HG03521 (cell line): ENCODE results near the gene PREX1.

Experiments
- ATAC-seq: cut with Tn5 transposase; IDR thresholded peaks from one replicate; pipeline ENCODE4 v1.9.1; 2021; ENCODE audit warnings: mild to moderate bottlenecking, moderate library complexity; ENCODE audit not compliant: unreplicated experiment

The PREX1 gene

GRCh38 chr20:48644286-48644828 is 183.4 kb downstream of the PREX1 start:
- ATAC-seq, result no peak

DNA sequence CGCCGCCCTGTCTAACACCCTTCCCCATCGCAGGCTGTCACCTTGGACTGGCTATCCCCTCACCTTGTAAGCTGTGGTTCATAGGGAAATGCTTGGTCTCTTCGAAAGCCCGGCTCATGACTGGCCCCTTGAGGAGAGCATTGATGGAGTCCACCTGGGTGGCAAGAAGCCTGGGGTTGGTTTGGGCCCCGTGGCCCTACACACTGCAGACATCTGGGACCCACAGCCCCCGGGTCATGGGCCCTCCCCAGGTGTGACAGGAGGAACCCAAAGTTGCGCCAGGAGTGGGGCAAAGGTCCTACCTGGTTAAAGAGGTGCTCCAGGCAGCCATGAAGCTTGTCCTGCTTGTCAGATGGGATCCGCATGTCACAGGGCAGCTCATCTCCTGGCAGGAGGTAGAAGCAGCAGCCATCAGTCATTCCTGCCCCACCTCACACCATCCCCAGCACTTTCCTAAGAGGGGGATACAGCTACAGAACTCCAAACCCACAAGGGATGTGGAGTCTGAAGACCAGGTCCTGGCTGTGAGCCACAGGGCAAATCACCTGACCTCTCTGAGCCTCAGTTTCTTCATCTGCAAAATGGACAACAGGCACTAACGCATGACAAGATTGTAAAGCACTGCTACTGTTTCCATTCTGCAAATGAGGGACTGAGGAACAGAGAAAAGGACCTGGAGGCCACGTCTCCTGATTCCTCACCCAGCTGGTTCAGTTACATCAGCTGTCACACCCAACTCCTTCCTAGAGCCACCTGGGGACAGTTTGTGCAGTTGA is 185.5 kb downstream of the PREX1 start:
- ATAC-seq, result no peak

GRCh38 chr20:48640871-48641270 is 186.9 kb downstream of the PREX1 start:
- ATAC-seq, result no peak

DNA sequence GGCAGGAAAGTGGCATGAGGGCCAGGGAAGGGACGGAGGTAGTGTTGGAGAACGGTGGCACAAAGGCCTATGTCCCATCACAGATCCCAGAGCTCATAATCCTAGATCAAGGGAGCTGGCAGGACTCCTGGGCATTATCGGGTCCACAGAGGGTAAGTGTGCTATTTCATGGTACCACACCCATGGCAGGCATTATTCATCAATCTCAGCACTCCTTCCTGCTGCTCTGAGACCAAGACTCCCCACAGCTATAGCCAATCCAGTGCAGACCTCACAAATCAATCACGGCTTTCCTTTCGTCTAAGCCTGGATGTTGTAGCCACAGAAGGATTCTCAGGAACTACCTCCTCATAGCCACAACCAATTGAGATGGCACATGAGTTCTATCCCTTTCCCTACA is 187.9 kb downstream of the PREX1 start:
- ATAC-seq, result no peak

DNA sequence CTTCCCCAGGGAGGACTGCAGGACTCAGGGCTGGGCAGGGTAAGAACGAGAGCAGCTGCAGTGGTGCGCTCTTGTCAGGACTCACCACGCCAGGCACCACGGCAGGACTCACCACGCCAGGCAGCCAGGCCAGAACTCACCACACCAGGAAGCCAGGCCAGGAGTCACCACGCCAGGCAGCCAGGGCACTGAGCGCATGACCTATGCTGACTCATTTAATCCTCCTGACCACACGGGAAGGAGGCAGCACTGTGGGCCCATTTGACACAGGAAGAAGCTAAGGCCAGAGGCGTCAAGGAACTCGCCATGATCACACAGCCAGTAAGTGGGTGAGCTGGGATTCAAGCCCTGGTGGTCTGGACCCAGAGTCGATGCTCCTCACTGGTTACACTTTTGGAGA is 189.3 kb downstream of the PREX1 start:
- no peak for ATAC-seq

DNA sequence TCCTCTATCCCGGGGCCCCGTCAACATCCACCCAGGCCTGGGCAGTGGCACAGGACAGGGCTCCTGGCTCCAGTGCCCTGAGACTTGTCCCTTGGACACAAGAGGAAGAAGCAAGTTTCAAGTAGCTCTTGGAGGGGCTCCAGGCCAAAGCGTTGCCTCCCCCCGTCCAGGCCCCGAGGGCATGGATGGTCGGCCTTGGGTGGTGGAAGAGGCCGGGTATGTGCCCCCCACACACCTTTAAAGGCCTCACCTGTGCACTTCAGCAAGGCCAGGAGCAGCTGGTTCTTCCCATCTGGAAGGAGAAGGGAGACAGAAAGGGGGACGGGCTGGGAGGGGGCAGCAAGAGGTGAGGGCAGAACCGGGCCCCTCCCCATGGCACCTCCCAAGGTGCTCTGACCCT is 190.3 kb downstream of the PREX1 start:
- no peak for ATAC-seq

GRCh38 chr20:48636301-48636700 is 191.5 kb downstream of the PREX1 start:
- no peak for ATAC-seq

GRCh38 chr20:48635791-48636267 is 192.0 kb downstream of the PREX1 start:
- no peak for ATAC-seq

GRCh38 chr20:48635361-48635760 is 192.4 kb downstream of the PREX1 start:
- no peak for ATAC-seq

GRCh38 chr20:48634641-48635040 is 193.2 kb downstream of the PREX1 start:
- no peak for ATAC-seq

DNA sequence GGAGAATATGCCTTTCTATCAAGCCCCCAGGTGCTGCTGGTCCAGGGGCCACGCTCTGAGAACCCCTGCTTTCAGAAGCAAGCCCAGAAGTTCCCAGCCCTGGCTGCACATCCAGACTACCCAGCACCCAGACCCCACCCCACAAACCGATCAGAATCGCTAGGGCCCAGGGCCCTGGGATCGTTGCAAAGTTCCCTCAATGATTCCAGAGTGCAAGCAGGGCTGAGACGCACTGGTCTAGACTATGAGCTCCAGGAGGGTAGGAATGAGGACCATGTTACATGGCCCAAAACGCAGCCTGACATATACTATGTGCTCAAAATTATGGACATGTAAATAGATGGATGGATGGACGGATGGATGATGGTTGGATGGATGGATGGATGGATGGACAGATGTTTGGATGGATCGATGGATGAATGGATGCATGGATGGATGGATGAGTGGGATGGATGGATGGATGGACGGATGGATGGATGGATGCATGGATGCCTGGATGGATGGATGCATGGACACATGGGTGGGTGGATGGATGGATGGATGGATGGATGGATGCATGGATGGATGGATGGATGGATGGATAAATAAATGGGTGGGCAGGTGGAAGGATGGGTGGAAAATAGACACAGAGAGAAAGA is 194.1 kb downstream of the PREX1 start:
- ATAC-seq, result no peak

DNA sequence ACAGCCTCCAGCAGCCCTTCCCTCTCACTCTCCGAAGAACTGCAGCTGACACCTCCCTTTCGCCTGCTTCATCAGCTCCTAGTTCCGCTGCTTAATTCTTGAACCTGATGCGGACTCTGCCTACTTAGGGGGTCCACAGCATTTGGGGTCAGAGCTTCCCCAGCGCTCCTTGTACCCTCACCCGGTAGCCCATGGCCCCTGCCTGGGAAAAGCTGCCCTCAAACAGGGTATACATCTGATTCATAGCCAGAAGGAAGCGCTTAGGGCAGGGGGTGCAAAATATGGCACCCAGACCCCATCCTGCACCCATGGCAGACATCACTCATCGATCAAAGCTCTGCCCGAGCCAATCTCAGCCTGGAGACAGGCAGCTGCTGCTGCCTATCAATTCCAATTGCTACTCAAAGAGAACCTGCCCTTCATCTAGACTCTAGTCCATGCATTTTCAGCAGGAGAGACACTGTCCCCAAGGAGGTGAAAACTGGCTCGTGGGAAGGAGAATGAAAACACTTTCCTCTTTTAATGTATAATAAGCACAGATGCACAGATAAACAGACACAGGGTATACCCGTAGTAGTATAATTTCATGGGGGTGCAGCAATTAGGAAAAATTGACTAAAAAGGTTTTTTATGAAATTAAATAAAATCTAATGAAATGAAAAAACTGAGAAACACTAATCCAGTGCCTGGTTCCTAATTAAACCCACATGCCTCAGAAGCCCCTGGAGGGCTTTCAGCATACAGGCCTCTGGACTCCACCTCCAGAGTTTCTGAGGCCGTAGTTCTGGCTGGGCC is 194.8 kb downstream of the PREX1 start:
- no peak for ATAC-seq

DNA sequence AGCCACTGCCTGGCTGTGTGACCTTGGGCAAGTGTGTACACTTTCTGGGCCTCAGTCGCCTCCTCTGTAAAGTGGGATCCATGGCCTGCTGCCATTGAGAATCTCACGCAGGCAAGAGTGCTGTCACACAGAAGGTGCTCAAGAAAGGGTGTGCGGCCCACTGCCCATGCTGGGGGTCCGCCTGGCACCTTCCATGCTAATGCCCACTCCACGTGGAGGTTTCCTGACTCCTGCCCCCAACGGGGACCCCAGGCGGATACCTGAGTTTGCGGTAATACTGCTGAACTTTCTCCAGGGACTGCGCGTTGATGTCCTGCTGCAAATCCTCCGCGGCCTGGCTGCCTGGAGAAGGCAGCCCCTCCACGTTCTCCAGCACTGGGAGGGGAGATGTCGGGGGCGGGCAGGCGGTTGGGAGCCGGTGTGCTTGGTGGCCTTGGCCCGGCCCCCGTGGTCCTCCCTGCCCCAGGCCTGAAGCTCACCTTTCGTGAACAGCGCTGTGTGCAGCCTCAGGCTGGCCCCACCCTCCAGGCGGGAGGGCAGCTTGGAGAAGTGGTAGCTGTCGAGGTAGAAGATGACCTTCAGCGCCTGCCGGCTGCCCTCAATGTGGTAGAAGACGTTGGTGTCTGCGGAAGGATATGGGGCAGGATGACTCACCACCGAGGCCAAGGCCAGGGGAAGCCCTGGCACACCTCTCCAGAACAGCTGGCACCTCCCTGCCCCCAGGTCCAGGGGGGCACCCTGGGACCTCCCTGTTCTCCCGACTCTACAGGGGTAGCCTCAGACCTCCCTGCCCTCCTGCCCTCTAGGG is 195.6 kb downstream of the PREX1 start:
- ATAC-seq, result no peak

DNA sequence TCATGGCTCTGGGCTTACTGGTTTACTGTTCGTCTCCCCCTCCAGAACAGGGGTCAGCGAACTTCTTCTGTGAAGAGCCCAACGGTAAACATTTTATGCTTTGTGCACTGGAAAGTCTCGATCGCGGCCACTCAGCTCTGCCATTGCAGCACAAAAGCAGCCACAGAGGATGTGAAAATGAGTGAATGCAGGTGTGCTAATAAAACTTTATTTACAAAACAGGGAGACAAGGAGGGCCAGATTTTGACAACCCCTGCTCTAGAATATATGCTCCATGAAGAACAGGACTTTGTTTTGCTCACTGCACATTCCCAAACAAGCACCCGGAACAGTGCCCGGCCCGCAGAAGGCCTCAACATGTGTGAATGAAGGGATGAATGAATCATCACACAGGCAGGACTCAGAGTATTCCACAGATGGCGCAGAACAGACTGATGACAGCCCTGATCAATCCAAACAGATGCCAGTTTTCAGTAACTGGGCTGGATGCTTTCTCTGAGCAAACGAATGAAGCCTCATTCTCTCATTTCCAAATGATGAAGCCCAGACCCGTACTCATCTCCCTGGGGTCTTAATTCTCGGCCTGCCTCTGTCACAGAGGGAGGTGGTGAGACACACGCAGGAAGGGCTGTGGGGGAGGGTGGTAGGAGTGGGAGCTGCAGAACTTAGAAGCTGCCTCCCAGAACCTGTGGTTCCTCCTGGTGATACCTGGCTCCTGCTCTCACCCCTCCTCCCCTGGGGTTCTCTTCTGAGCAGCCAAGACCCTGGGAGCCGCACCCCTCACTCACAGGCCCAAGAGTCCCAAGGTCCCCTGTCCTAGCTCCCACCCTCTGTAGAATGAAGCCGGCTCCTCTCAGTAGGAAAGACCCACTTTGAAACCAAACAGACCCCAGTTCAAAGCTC is 196.4 kb downstream of the PREX1 start:
- no peak for ATAC-seq

GRCh38 chr20:48630342-48631075 is 197.3 kb downstream of the PREX1 start:
- no peak for ATAC-seq

GRCh38 chr20:48629960-48630315 is 197.9 kb downstream of the PREX1 start:
- ATAC-seq, result no peak

GRCh38 chr20:48629069-48629959 is 198.5 kb downstream of the PREX1 start:
- no peak for ATAC-seq

DNA sequence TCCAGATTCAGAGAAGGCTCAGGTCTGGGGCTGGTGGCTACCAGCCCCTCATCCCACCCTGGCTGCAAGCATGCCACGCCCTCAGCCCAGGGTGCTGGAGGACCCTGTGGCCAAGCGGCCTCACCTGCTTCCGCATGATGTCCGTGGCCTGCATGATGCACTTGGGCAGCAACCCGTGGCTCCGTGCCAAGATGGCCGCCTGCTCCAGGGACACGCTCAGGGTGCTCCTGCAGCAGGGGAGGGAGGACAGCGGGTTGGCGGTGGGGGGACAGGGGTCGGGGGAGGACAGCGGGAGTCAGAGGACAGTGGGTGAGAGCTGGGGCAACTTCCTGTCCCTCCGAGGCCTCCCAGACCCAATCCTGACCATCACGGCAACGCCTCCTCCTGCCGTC is 200.1 kb downstream of the PREX1 start:
- ATAC-seq, result no peak
